SK-N-SH treated with all-trans-retinoic acid at 6 μM for 48 hours (cell line): Measurements from ENCODE around the gene SBK2.

Source experiments
- ATAC-seq: fragments of 200-7000 bp; cut with Tn5 transposase; 3 replicates; pipeline ENCODE4 v1.9.1; 2020; ENCODE audit warnings: mild to moderate bottlenecking, moderate library complexity
- BACH2 ChIP-seq: fragments of 250-450 bp; sonication (Bioruptor Pico); IDR thresholded peaks from 2 replicates; pipeline ENCODE4 v1.9.0; 2021; ENCODE audit warnings: mild to moderate bottlenecking, borderline replicate concordance
- CSDC2 ChIP-seq: fragments of 250-450 bp; sonication (Bioruptor Pico); IDR thresholded peaks from 2 replicates; pipeline ENCODE4 v1.5.0; 2020; ENCODE audit warnings: mild to moderate bottlenecking, moderate library complexity
- CSRNP3 ChIP-seq: fragments of 250-450 bp; sonication (Bioruptor Pico); IDR thresholded peaks from 2 replicates; pipeline ENCODE4 v1.5.1; 2021; ENCODE audit warnings: mild to moderate bottlenecking, moderate library complexity
- GLIS3 ChIP-seq: fragments of 250-450 bp; sonication (Bioruptor Pico); IDR thresholded peaks from 2 replicates; pipeline ENCODE4 v1.5.0; 2020; ENCODE audit warnings: mild to moderate bottlenecking, moderate library complexity
- OSR1 ChIP-seq: fragments of 250-450 bp; sonication (Bioruptor Pico); IDR thresholded peaks from 2 replicates; pipeline ENCODE4 v1.8.0; 2022; ENCODE audit warnings: moderate library complexity, mild to moderate bottlenecking, inconsistent platforms
- PATZ1 ChIP-seq: fragments of 250-450 bp; sonication (Bioruptor Pico); IDR thresholded peaks from 2 replicates; pipeline ENCODE4 v1.8.0; 2020; ENCODE audit warnings: mild to moderate bottlenecking, moderate library complexity, borderline replicate concordance
- POU6F1 ChIP-seq: fragments of 250-450 bp; sonication (Bioruptor Pico); IDR thresholded peaks from 2 replicates; pipeline ENCODE4 v1.8.0; 2021; ENCODE audit warnings: low read depth, mild to moderate bottlenecking, moderate library complexity, borderline replicate concordance
- PPARA ChIP-seq: fragments of 250-450 bp; sonication (Bioruptor Pico); IDR thresholded peaks from 2 replicates; pipeline ENCODE4 v1.5.0; 2020; ENCODE audit warnings: mild to moderate bottlenecking, borderline replicate concordance
- RARB ChIP-seq: fragments of 250-450 bp; sonication (Bioruptor Pico); IDR thresholded peaks from 2 replicates; pipeline ENCODE4 v1.8.0; 2021; ENCODE audit warnings: mild to moderate bottlenecking, moderate library complexity
- ZFP3 ChIP-seq: fragments of 250-450 bp; sonication (Bioruptor Pico); IDR thresholded peaks from 2 replicates; pipeline ENCODE4 v1.5.0; 2020; ENCODE audit warnings: mild to moderate bottlenecking, moderate library complexity
- ZFP30 ChIP-seq: fragments of 450-650 bp; formaldehyde crosslinking; IDR thresholded peaks from 2 replicates; pipeline ENCODE4 v1.5.0; 2022; ENCODE audit warnings: mild to moderate bottlenecking, moderate library complexity
- ZNF565 ChIP-seq: fragments of 450-650 bp; formaldehyde crosslinking; conservative IDR thresholded peaks from 2 replicates; pipeline ENCODE4 v1.5.0; 2020; ENCODE audit warnings: low read depth, mild to moderate bottlenecking, moderate library complexity
- ZNF70 ChIP-seq: fragments of 450-650 bp; formaldehyde crosslinking; IDR thresholded peaks from 2 replicates; pipeline ENCODE4 v1.5.0; 2020; ENCODE audit warnings: mild to moderate bottlenecking, moderate library complexity
- ZNF8 ChIP-seq: fragments of 450-650 bp; formaldehyde crosslinking; IDR thresholded peaks from 2 replicates; pipeline ENCODE4 v1.5.0; 2020; ENCODE audit warnings: mild to moderate bottlenecking, moderate library complexity

SBK2 gene

GRCh38 chr19:55486043-55486970, 50.6 kb downstream of the SBK2 start:
- TF ChIP-seq OSR1 (no peak), CSRNP3 (no peak), CSDC2 (CRISPR knock-in tag) (no peak), PATZ1 (CRISPR knock-in tag) (no peak), ZFP30 (CRISPR knock-in tag) (no peak), RARB (CRISPR knock-in tag) (no peak), ZFP3 (CRISPR knock-in tag) (no peak), ZNF8 (CRISPR knock-in tag) (no peak), BACH2 (CRISPR knock-in tag) (no peak)
- ATAC-seq = peak; percentile 29

GRCh38 chr19:55485439-55486011, 51.4 kb downstream of the SBK2 start:
- ATAC-seq = no peak
- no peak for TF ChIP-seq POU6F1 (CRISPR knock-in tag)
- 0 out of 2 replicates have a peak, but pooled peaks have one; percentile 28 for TF ChIP-seq PATZ1 (CRISPR knock-in tag)
- no peak for TF ChIP-seq ZNF70 (CRISPR knock-in tag)

GRCh38 chr19:55484593-55485438, 52.1 kb downstream of the SBK2 start, which contains the start of gene NAT14:
Gene NAT14 (plus strand): TSS chr19:55485188. CDS start chr19:55485709, 521 bp downstream.
- no peak for TF ChIP-seq PPARA (CRISPR knock-in tag)
- TF ChIP-seq ZNF565 = no peak
- TF ChIP-seq GLIS3 (CRISPR knock-in tag) = 0 out of 2 replicates have a peak, but pooled peaks have one; percentile 14
- TF ChIP-seq, all 23 proteins: peak for 1
- peak; percentile 30 for ATAC-seq

- no peak for ATAC-seq
- TF ChIP-seq POU6F1 (CRISPR knock-in tag) (no peak), ZFP3 (CRISPR knock-in tag) (peak; percentile 95)
- TF ChIP-seq, all 23 proteins: peak for 1
Observed at GRCh38 chr19:55483706-55484592, 53.0 kb downstream of the SBK2 start.
